HG02798 (cell line): ENCODE measurements around the gene SPRTN.

Experiments used
- ATAC-seq: cut with Tn5 transposase; IDR thresholded peaks from one replicate; pipeline ENCODE4 v1.9.1; 2021; ENCODE audit warnings: mild to moderate bottlenecking; ENCODE audit not compliant: unreplicated experiment, poor library complexity

SPRTN gene

DNA sequence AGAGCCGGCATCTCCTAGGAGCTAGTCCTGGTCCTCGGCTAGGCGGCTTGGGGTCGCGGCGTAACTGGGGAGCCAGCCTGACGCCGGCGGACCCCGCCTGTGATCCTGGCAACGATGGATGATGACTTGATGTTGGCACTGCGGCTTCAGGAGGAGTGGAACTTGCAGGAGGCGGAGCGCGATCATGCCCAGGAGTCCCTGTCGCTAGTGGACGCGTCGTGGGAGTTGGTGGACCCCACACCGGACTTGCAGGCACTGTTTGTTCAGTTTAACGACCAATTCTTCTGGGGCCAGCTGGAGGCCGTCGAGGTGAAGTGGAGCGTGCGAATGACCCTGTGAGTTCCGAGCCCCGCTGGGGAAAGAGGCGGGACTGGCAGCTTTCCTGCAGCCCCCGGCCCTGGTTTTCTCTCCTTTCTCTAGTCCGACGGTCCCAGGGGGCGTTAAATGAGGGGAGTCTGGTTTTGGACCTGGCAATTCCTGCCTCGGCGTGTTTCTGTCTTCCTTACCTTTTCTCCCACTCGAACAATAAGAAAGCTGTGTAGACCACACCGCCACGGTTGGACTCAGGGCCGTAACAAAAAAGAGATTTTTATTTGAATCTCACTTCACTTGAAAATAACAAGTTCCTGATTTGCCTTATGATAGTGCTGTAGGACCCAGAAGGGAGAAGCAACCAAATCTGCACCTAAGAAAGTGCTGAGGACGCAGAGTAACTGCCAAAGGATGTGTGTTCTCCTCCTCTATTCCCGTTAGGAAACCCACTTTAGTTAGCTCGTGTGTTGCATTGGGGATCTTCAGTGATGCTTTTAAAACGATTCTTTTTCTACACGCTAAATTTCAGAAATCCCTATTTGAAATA lies at the start of gene SPRTN:
SPRTN (plus strand) TSS at position 24 of the 859 bp plus-strand sequence; CDS start at position 115, 91 bp downstream.
- peak; percentile 16 for ATAC-seq

- no peak for ATAC-seq
Observed at GRCh38 chr1:231295938-231296337, 42.2 kb upstream of the SPRTN start.

- no peak for ATAC-seq
Observed at GRCh38 chr1:231301990-231302389, 36.1 kb upstream of the SPRTN start.

DNA sequence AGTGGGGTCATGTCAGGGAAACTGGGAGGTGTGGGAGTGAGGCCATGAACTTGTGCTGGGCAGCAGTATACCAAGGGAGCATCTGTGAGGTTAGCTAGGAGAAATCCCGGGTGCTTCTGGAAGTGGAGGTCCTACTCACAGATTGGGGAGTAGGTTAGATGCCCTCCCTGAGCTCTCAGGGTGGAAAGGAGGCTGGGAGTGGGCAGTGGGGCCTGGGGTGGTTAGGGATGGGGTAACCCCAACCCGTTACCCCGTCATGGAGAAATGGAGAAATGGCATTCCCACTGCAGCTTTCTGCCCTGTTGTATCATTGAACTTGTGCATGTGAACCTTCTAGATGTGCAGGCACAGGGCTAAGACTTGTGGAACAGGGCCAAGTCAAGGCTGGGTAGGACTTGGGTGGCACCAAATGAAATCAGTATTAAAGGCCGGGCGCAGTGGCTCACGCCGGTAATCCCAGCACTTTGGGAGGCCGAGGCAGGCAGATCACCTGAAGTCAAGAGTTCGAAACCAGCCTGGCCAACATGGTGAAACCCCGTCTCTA lies 27.6 kb upstream of the SPRTN start:
- ATAC-seq = no peak

GRCh38 chr1:231311720-231312431 lies 26.2 kb upstream of the SPRTN start:
- no peak for ATAC-seq

DNA sequence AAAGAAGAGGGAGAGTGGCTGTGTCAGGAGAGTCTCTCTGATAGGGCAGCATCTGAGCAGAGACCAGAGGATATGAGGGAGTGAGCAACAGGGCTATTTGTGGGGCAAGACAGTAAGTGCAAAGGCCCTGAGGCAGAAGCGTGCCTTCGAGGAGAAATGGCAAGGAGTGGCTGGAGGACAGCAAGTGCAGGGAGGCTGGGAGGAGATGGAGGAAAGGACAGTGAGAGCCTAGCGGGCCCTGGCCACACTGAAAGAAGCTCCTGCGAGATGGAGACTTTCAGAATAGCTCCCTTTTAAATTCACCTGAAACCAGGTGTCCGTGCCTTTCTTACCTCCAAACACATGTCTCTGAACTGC lies 25.7 kb upstream of the SPRTN start:
- no peak for ATAC-seq

- ATAC-seq = no peak
Observed at GRCh38 chr1:231313661-231314060, 24.4 kb upstream of the SPRTN start.

- ATAC-seq = peak; percentile 85
Observed at GRCh38 chr1:231315887-231316286, 22.2 kb upstream of the SPRTN start.

DNA sequence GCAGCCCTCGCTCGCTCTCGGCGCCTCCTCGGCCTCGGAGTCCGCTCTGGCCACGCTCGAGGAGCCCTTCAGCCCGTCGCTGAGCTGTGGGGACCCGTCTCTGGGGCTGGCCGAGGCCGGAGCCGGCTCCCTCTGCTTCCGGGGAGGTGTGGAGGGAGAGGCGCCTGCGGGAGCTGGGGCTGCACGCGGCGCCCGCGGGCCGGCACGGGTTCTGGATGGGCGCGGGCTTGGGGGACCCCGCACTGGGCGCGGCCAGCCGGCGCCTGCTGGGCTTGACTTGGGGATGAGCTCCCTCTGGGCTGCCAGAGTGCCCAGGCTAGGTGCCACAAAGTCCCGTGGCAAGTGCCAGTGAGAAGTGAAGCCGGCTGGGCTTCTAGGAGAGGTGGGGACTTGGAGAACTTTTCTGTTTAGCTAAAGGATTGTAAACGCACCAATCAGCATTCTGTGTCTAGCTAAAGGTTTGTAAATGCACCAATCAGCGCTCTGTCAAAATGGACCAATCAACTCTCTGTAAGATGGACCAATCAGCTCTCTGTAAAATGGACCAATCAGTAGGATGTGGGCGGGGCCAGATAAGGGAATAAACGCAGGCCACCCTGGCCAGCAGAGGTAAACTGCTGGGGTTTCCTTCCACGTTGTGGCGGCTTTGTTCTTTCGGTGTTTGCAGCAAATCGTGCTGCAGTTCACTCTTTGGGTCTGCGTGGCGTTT lies 20.6 kb upstream of the SPRTN start:
- ATAC-seq = no peak

DNA sequence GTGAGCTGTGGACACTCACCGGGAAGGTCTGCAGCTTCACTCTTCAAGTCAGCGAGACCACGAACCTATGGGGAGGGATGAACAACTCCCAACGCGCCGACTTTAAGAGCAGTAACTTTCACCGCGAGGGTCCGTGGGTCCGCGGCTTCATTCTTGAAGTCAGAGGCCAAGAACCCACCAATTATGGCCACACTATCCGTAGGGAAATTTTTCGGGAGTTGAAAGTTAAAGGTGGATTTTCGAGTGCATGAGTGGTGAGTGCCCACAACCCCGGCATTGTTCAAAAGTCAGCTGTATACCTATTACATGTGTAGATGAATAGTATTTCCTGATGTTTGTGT lies 20.1 kb upstream of the SPRTN start:
- ATAC-seq = no peak

DNA sequence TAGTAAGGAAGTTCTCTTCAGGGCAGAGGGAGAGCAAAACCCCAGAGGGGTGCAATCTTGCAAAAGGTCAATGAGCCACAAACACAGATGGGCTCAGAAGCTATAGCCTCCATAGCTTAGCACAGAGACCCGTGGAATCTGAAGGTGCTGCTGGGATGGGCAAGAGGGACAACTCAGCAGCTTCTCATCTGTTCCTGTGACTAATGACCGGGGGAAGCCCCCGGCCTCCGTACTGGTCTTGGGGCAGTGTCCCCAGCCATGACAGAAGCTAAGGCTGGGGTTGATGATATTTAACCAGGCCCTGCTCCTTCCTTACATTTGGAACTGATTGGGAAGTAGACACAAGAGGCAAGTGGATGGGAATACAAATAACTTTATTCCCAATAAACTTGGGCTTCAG lies 19.5 kb upstream of the SPRTN start:
- no peak for ATAC-seq

DNA sequence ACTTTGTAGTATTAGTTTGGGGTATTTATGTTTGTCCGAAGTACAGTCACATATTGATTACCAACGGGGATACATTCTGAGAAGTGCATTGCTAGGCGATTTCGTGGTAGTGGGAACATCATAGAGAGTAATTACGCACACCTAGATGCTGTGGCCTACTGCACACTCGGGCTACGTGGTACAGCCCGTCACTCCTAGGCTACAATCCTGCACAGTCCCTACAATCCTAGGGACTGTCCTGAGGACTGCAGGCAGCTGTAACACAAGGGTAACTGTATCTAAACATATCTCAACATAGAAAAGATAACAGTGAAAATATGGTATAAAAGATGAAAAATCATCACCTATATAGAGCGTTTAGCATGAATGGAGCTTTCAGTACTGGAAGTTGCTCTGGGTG lies 19.0 kb upstream of the SPRTN start:
- no peak for ATAC-seq

DNA sequence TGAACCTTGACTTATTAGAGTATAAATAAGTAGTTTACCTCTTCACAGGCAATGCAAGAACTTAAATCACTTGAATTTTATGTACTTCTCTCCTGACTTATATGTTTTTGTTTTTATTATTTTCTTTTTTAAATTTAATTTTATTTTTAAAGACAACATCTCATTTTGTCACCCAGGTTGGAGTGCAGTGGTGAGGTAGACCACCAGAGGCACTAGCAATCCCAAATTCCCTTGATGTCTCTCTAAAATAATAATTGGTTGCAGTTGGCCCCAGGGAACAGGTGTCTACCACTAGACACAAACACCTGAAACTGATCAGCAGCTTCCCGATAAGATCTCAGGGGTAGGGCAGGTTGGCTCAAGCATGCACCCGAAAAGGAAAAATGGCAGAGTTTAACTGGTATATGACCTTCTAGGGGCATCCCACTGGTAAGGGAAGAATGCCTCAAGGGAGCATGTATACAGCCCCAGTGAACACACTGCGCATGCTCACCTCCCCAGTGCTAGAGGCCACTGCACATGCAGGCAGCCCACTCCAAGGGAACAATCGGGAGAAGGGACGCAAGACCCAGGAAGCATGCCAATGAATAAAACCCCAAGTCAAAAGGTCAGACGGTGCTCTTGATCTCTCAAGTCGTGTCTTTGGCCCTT lies 15.1 kb upstream of the SPRTN start:
- no peak for ATAC-seq

DNA sequence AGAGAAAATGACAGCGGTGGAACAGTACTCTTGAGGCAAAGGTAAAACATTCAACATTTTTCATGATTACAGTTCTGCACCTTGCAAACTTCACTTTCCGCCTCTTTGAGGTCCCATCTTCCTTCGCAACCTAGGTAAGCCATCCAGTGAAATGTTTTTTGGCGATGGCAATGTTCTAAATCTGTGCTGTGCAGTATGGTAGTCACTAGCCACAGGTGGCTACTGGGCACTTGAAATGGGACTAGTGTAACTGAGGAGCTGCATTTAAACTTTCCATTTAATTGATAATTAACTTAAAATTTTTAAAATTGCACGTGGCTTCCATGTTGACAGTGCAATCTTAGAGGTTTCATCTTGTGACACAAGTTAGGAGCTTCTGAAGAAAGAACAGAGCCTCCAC lies 13.4 kb upstream of the SPRTN start:
- no peak for ATAC-seq

DNA sequence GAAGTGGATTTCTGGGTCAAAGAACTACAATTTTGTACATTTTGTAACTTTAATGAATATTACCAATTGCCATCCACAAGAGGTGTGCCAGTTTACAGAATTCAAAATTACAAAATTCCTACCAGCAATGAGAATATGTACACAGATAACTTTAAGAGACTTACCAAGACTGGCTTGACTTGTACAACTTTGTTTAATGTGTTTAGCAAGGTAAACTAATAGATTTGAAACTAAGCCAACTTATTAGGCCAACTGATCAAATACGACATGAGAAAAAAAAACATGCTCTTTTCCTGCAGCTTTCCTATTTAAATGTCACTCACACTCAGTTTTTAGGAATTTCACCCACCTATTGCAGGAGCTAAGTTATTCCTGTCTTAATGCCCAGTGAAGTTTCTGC lies 11.8 kb upstream of the SPRTN start:
- ATAC-seq = no peak

DNA sequence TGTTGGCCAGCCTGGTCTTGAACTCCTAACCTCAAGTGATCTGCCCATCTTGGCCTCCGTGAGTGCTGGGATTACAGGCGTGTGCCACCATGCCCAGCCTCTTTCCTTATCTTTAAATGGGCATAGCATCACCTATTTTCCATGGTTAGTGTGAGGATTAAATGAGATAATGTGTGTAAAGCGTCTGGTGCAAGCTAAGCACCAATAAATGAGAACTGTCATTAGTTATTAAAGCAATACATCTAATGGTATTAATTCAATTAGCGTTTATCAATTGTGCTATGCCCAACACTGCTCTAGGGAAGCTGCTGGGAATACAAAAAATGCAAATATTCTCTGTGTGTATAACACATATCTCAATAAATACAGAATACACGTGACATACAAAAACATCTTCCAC lies 10.5 kb upstream of the SPRTN start:
- no peak for ATAC-seq

DNA sequence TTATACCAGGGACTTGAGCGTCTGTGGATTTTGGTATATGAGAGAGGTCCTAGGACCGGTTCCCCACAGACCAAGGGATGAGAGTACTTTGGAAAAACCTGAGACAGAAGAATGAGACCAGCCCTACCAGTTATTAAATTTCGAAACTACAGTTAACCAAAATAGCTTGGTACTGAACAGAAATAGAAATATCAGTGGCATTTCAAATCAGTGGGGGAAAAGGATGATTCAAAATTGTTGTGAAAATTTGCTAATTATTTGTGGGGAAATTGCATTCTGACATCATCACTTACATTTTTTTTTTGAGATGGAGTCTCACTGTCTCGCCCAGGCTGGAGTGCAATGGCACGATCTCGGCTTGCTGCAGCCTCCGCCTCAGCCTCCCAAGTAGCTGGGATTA lies 8.6 kb upstream of the SPRTN start:
- no peak for ATAC-seq

DNA sequence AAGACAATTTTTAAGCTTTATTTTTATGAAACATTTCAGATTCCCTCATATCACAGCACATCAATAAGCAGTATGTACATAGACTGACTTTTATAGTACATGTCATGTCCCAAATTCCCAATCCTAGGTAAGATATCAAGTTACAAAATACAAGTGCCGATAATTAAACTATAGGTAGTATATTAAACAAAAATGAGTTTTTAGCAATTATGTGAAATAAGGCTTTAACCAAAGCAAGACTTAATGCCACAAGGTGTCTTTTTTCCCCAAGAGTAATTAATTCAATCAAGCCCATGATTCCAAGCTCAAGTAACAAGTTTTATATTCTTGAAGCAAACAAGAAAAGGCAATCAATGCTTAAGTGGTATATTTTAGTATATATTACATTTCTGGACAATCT lies 5.3 kb upstream of the SPRTN start:
- ATAC-seq = no peak

DNA sequence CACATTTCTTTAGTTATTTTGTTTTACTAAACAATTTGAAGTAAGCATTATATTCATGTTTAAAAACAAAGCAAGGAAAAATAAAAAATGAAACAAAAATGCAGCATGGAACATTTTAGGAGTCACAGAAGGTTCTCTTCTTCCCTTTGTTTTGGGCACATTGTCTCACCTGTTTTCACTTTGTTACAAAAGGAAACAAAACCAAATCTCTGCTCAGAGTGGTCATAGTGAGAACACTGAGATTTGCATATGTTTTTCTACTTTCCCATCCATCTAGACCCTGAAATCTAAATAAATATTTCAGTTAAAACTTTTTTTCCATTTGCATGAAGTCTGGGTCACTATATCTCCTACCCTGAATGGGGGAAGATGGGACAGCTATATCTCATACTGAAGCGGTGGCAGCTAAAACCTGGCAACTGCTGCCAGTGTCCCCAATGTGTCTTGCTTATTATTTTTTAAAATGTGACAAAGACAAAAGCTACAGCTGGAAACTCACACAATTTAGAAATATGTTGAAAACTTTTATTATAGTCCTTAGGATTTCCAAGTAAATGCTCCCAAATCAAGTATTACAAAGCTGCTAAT lies 3.9 kb upstream of the SPRTN start:
- ATAC-seq = no peak

- no peak for ATAC-seq
Observed at GRCh38 chr1:231334952-231335351, 3.1 kb upstream of the SPRTN start.
